HepG2 (cell line): Measurements from ENCODE around the gene NOL4L. TPM values are rescaled to one million over a fixed set of nuclear protein-coding genes. Genes with fewer than 3 reads are reported as not detected.

Experiments used
- KDM5B ChIP-seq: sonication (generic); formaldehyde crosslinking; IDR thresholded peaks from 2 replicates; pipeline ENCODE4 v1.4.0; 2020; ENCODE audit warnings: missing genetic modification reagents, mild to moderate bottlenecking, borderline replicate concordance
- RERE ChIP-seq: IDR thresholded peaks from 2 replicates; pipeline ENCODE4 v1.6.1; 2016; ENCODE audit warnings: low read depth, missing genetic modification reagents, missing compliant biosample characterization
- SP5 ChIP-seq: IDR thresholded peaks from 2 replicates; pipeline ENCODE4 v1.6.1; 2016; ENCODE audit warnings: low read depth, borderline replicate concordance
- TARDBP ChIP-seq: sonication (generic); formaldehyde crosslinking; IDR thresholded peaks from 2 replicates; pipeline ENCODE4 v1.8.0; 2022; ENCODE audit warnings: mild to moderate bottlenecking, missing genetic modification reagents
- TEAD3 ChIP-seq: optimal IDR thresholded peaks from 2 replicates; pipeline ENCODE3; 2016; ENCODE audit warnings: borderline replicate concordance
- TFDP1 ChIP-seq: IDR thresholded peaks from 2 replicates; pipeline ENCODE4 v1.6.1; 2016; ENCODE audit warnings: missing compliant biosample characterization, missing genetic modification reagents, borderline replicate concordance
- ZC3H13 ChIP-seq: sonication (generic); formaldehyde crosslinking; IDR thresholded peaks from 2 replicates; pipeline ENCODE4 v1.8.1; 2023; ENCODE audit warnings: mild to moderate bottlenecking, missing genetic modification reagents, moderate library complexity
- ZNF235 ChIP-seq: sonication (generic); formaldehyde crosslinking; IDR thresholded peaks from 2 replicates; pipeline ENCODE4 v1.8.1; 2023; ENCODE audit warnings: mild to moderate bottlenecking, missing genetic modification reagents, borderline replicate concordance
- ZNF343 ChIP-seq: sonication (generic); formaldehyde crosslinking; IDR thresholded peaks from 2 replicates; pipeline ENCODE4 v1.4.0; 2020; ENCODE audit warnings: mild to moderate bottlenecking, missing genetic modification reagents
- ZNF678 ChIP-seq: sonication (generic); formaldehyde crosslinking; IDR thresholded peaks from 2 replicates; pipeline ENCODE4 v1.4.0; 2020; ENCODE audit warnings: mild to moderate bottlenecking, missing genetic modification reagents
- ZNF784 ChIP-seq: sonication (generic); formaldehyde crosslinking; IDR thresholded peaks from 2 replicates; pipeline ENCODE4 v1.5.1; 2020; ENCODE audit warnings: missing genetic modification reagents, mild to moderate bottlenecking, borderline replicate concordance
- ZNF883 ChIP-seq: sonication (generic); formaldehyde crosslinking; IDR thresholded peaks from 2 replicates; pipeline ENCODE4 v1.5.1; 2020; ENCODE audit warnings: mild to moderate bottlenecking, missing genetic modification reagents; ENCODE audit errors: not compliant biosample characterization
- polyA plus RNA-seq, 8 experiments: library from polyadenylated mRNA; depleted of rRNA in 3 of 8; stranded (reverse) in 7 of 8; unstranded in 1 of 8; fragments of >200 nt; fragmentation: Illumina TruSeq in 4 of 8; extraction: Trizol in 4 of 8; gene quantifications; 2 replicates each; pipeline versions ENCODE4 v1.2.1 to v1.2.3, GENCODE V29; 2011 to 2016; ENCODE audit warnings: low read depth in 4 of 8, missing spikeins in 1 of 8, mixed read lengths in 1 of 8; ENCODE audit not compliant: insufficient read depth in 1 of 8
- total RNA-seq, 5 experiments: library from RNA; depleted of rRNA; stranded (reverse); fragments of >200 nt; fragmentation: Illumina TruSeq; extraction: Trizol; gene quantifications; 2 replicates each; pipeline ENCODE4 v1.2.3, GENCODE V29; 2016; ENCODE audit warnings: low read depth in 1 of 5
- TF ChIP-seq, protein P1 (sequence below): sonication (generic); formaldehyde crosslinking; IDR thresholded peaks from 2 replicates; pipeline ENCODE4 v1.5.0; 2020; ENCODE audit warnings: mild to moderate bottlenecking, missing genetic modification reagents, moderate library complexity
- TF ChIP-seq, protein P2 (sequence below): sonication (generic); formaldehyde crosslinking; IDR thresholded peaks from 2 replicates; pipeline ENCODE4 v1.5.1; 2020; ENCODE audit warnings: mild to moderate bottlenecking, missing genetic modification reagents, moderate library complexity
- TF ChIP-seq, protein P3 (sequence below): sonication (generic); formaldehyde crosslinking; IDR thresholded peaks from 2 replicates; pipeline ENCODE4 v1.5.1; 2020; ENCODE audit warnings: mild to moderate bottlenecking, missing genetic modification reagents, moderate library complexity

NOL4L gene
- total and polyA plus RNA-seq, 2 of the 13 experiments (the other 11 are each of a cell fraction or from before 2014, with no cell fraction given): 16.6 to 35.4 TPM

DNA sequence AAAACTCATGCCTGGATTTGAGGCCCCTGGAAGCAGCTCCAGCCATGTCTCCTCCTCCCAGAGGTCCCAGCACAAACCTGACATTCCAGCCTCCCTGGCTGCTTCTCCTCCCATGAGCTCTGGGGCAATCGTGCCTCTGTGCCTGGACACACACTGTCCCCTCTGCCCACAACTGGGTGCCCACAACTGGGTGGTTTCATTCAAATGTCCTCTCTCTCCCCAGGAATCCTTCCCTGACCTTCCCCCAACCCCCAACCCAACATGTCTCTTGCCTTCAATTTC, 37.4 kb downstream of the NOL4L start (continued):
- no peak for TF ChIP-seq RERE (CRISPR knock-in tag)
- TF ChIP-seq, protein P1, sequence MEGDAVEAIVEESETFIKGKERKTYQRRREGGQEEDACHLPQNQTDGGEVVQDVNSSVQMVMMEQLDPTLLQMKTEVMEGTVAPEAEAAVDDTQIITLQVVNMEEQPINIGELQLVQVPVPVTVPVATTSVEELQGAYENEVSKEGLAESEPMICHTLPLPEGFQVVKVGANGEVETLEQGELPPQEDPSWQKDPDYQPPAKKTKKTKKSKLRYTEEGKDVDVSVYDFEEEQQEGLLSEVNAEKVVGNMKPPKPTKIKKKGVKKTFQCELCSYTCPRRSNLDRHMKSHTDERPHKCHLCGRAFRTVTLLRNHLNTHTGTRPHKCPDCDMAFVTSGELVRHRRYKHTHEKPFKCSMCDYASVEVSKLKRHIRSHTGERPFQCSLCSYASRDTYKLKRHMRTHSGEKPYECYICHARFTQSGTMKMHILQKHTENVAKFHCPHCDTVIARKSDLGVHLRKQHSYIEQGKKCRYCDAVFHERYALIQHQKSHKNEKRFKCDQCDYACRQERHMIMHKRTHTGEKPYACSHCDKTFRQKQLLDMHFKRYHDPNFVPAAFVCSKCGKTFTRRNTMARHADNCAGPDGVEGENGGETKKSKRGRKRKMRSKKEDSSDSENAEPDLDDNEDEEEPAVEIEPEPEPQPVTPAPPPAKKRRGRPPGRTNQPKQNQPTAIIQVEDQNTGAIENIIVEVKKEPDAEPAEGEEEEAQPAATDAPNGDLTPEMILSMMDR (CRISPR knock-in tag): no peak
- TF ChIP-seq TFDP1: no peak
- no peak for TF ChIP-seq ZNF343
- TF ChIP-seq ZNF883 (CRISPR knock-in tag): peak; percentile 30
- TF ChIP-seq ZNF678 (CRISPR knock-in tag): no peak
- peak; percentile 56 for TF ChIP-seq TEAD3
- TF ChIP-seq KDM5B: peak; percentile 40; the same call in 1 of the 2 replicates
- no peak for TF ChIP-seq ZNF235
- no peak for TF ChIP-seq SP5 (CRISPR knock-in tag)
- TF ChIP-seq, protein P2, sequence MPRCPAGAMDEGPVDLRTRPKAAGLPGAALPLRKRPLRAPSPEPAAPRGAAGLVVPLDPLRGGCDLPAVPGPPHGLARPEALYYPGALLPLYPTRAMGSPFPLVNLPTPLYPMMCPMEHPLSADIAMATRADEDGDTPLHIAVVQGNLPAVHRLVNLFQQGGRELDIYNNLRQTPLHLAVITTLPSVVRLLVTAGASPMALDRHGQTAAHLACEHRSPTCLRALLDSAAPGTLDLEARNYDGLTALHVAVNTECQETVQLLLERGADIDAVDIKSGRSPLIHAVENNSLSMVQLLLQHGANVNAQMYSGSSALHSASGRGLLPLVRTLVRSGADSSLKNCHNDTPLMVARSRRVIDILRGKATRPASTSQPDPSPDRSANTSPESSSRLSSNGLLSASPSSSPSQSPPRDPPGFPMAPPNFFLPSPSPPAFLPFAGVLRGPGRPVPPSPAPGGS (CRISPR knock-in tag): peak; percentile 44; the same call in 1 of the 2 replicates
- no peak for TF ChIP-seq ZC3H13 (CRISPR knock-in tag)
- no peak for TF ChIP-seq TARDBP (CRISPR knock-in tag)
- TF ChIP-seq ZNF784: 0 out of 2 replicates have a peak, but pooled peaks have one; percentile 44
- TF ChIP-seq, protein P3, sequence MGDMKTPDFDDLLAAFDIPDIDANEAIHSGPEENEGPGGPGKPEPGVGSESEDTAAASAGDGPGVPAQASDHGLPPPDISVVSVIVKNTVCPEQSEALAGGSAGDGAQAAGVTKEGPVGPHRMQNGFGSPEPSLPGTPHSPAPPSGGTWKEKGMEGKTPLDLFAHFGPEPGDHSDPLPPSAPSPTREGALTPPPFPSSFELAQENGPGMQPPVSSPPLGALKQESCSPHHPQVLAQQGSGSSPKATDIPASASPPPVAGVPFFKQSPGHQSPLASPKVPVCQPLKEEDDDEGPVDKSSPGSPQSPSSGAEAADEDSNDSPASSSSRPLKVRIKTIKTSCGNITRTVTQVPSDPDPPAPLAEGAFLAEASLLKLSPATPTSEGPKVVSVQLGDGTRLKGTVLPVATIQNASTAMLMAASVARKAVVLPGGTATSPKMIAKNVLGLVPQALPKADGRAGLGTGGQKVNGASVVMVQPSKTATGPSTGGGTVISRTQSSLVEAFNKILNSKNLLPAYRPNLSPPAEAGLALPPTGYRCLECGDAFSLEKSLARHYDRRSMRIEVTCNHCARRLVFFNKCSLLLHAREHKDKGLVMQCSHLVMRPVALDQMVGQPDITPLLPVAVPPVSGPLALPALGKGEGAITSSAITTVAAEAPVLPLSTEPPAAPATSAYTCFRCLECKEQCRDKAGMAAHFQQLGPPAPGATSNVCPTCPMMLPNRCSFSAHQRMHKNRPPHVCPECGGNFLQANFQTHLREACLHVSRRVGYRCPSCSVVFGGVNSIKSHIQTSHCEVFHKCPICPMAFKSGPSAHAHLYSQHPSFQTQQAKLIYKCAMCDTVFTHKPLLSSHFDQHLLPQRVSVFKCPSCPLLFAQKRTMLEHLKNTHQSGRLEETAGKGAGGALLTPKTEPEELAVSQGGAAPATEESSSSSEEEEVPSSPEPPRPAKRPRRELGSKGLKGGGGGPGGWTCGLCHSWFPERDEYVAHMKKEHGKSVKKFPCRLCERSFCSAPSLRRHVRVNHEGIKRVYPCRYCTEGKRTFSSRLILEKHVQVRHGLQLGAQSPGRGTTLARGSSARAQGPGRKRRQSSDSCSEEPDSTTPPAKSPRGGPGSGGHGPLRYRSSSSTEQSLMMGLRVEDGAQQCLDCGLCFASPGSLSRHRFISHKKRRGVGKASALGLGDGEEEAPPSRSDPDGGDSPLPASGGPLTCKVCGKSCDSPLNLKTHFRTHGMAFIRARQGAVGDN (CRISPR knock-in tag): peak; percentile 81
